ENCODE data around the gene NOX4. TPM values are rescaled to one million over a fixed set of nuclear protein-coding genes. Genes with fewer than 3 reads are reported as not detected.
"Not testable (repeated sequence)": the region's sequence is repeated elsewhere in the genome, so short reads cannot be mapped to it uniquely, and the experiment has no call there.

NOX4 gene
- total RNA-seq, 1 donor from 2014 or later = 6.2 TPM

GRCh38 chr11:89338073-89338472 is 153.1 kb downstream of the NOX4 start:
- H3K9me3 Mint-ChIP-seq; DNase-seq (ENCODE audit: low read depth, low spot score); H3K27me3 Mint-ChIP-seq (ENCODE audit: low read depth); H3K36me3 Mint-ChIP-seq (ENCODE audit: low read depth); H3K27ac Mint-ChIP-seq (ENCODE audit: unreplicated experiment); H3K4me3 Mint-ChIP-seq: not testable (repeated sequence)
- H3K4me1 Mint-ChIP-seq = peaks cover 10% of the 10 kb centered on the region

GRCh38 chr11:89337100-89337650 is 154.0 kb downstream of the NOX4 start:
- not testable (repeated sequence) for H3K27ac Mint-ChIP-seq (ENCODE audit: unreplicated experiment); H3K4me3 Mint-ChIP-seq; DNase-seq (ENCODE audit: low read depth, low spot score); H3K4me1 Mint-ChIP-seq; H3K36me3 Mint-ChIP-seq (ENCODE audit: low read depth); H3K27me3 Mint-ChIP-seq (ENCODE audit: low read depth); H3K9me3 Mint-ChIP-seq

- not testable (repeated sequence) for H3K36me3 Mint-ChIP-seq (ENCODE audit: low read depth); H3K27me3 Mint-ChIP-seq (ENCODE audit: low read depth); H3K4me1 Mint-ChIP-seq; DNase-seq (ENCODE audit: low read depth, low spot score); H3K27ac Mint-ChIP-seq (ENCODE audit: unreplicated experiment); H3K9me3 Mint-ChIP-seq; H3K4me3 Mint-ChIP-seq
- peak; percentile 60 for TF ChIP-seq CTCF (conservative IDR thresholded peaks at IDR 0.05)
These were observed 157.5 kb downstream of the NOX4 start for GRCh38 chr11:89333704-89334103.

- not testable (repeated sequence) for H3K27me3 Mint-ChIP-seq (ENCODE audit: low read depth); H3K4me3 Mint-ChIP-seq; H3K9me3 Mint-ChIP-seq; DNase-seq (ENCODE audit: low read depth, low spot score); H3K36me3 Mint-ChIP-seq (ENCODE audit: low read depth); H3K27ac Mint-ChIP-seq (ENCODE audit: unreplicated experiment)
- peaks cover 15% of the 10 kb centered on the region for H3K4me1 Mint-ChIP-seq
These were observed 159.2 kb downstream of the NOX4 start for GRCh38 chr11:89331940-89332339.

- peaks cover 3% of the 10 kb centered on the region for H3K9me3 Mint-ChIP-seq
- TF ChIP-seq CTCF (conservative IDR thresholded peaks at IDR 0.05) = no peak
- H3K27ac Mint-ChIP-seq (ENCODE audit: unreplicated experiment) = no peak overlapping the region
- H3K27me3 Mint-ChIP-seq (ENCODE audit: low read depth) = no peaks in the 10 kb centered on the region
- H3K36me3 Mint-ChIP-seq (ENCODE audit: low read depth) = peaks cover 4% of the 10 kb centered on the region
- no peak overlapping the region for H3K4me3 Mint-ChIP-seq
- no peak for DNase-seq (ENCODE audit: low read depth, low spot score)
- H3K4me1 Mint-ChIP-seq = peaks cover 10% of the 10 kb centered on the region
These were observed 163.3 kb downstream of the NOX4 start for GRCh38 chr11:89327885-89328284.

- peaks cover 14% of the 10 kb centered on the region for H3K36me3 Mint-ChIP-seq (ENCODE audit: low read depth)
- peaks cover 5% of the 10 kb centered on the region for H3K4me1 Mint-ChIP-seq
- H3K27ac Mint-ChIP-seq (ENCODE audit: unreplicated experiment) = peak overlapping the region; percentile 45
- H3K4me3 Mint-ChIP-seq = no peak overlapping the region
- no peak for DNase-seq (ENCODE audit: low read depth, low spot score)
- no peak for TF ChIP-seq CTCF (conservative IDR thresholded peaks at IDR 0.05)
- H3K27me3 Mint-ChIP-seq (ENCODE audit: low read depth) = no peaks in the 10 kb centered on the region
- peaks cover 5% of the 10 kb centered on the region for H3K9me3 Mint-ChIP-seq
These were observed 169.8 kb downstream of the NOX4 start for GRCh38 chr11:89321401-89321800.

GRCh38 chr11:89310607-89311006 is 180.6 kb downstream of the NOX4 start:
- not testable (repeated sequence) for H3K27ac Mint-ChIP-seq (ENCODE audit: unreplicated experiment); H3K9me3 Mint-ChIP-seq; H3K4me1 Mint-ChIP-seq; H3K4me3 Mint-ChIP-seq; DNase-seq (ENCODE audit: low read depth, low spot score); H3K27me3 Mint-ChIP-seq (ENCODE audit: low read depth); H3K36me3 Mint-ChIP-seq (ENCODE audit: low read depth)

GRCh38 chr11:89309321-89309985 is 181.7 kb downstream of the NOX4 start:
- not testable (repeated sequence) for H3K9me3 Mint-ChIP-seq; H3K4me1 Mint-ChIP-seq; H3K4me3 Mint-ChIP-seq; H3K27me3 Mint-ChIP-seq (ENCODE audit: low read depth); DNase-seq (ENCODE audit: low read depth, low spot score); H3K36me3 Mint-ChIP-seq (ENCODE audit: low read depth)
- peak overlapping the region; percentile 27 for H3K27ac Mint-ChIP-seq (ENCODE audit: unreplicated experiment)

- H3K27me3 Mint-ChIP-seq (ENCODE audit: low read depth); DNase-seq (ENCODE audit: low read depth, low spot score); H3K9me3 Mint-ChIP-seq; H3K4me1 Mint-ChIP-seq; H3K4me3 Mint-ChIP-seq; H3K36me3 Mint-ChIP-seq (ENCODE audit: low read depth); H3K27ac Mint-ChIP-seq (ENCODE audit: unreplicated experiment): not testable (repeated sequence)
These were observed 182.9 kb downstream of the NOX4 start for GRCh38 chr11:89308272-89308671.

- not testable (repeated sequence) for H3K36me3 Mint-ChIP-seq (ENCODE audit: low read depth); H3K9me3 Mint-ChIP-seq; H3K27ac Mint-ChIP-seq (ENCODE audit: unreplicated experiment); H3K27me3 Mint-ChIP-seq (ENCODE audit: low read depth); H3K4me1 Mint-ChIP-seq; DNase-seq (ENCODE audit: low read depth, low spot score); H3K4me3 Mint-ChIP-seq
These were observed 188.1 kb downstream of the NOX4 start for GRCh38 chr11:89303029-89303428.

GRCh38 chr11:89295023-89295422 is 196.2 kb downstream of the NOX4 start:
- not testable (repeated sequence) for H3K4me1 Mint-ChIP-seq; H3K27ac Mint-ChIP-seq (ENCODE audit: unreplicated experiment); H3K9me3 Mint-ChIP-seq; H3K27me3 Mint-ChIP-seq (ENCODE audit: low read depth); H3K36me3 Mint-ChIP-seq (ENCODE audit: low read depth); H3K4me3 Mint-ChIP-seq; DNase-seq (ENCODE audit: low read depth, low spot score)

All from neural crest cell (in vitro differentiated cells).